ENCODE results near the gene HOXC6. TPM values are rescaled to one million over a fixed set of nuclear protein-coding genes. Genes with fewer than 3 reads are reported as not detected.

HOXC6 gene
- total and polyA plus RNA-seq, 4 experiments from 2014 or later: not detected

DNA sequence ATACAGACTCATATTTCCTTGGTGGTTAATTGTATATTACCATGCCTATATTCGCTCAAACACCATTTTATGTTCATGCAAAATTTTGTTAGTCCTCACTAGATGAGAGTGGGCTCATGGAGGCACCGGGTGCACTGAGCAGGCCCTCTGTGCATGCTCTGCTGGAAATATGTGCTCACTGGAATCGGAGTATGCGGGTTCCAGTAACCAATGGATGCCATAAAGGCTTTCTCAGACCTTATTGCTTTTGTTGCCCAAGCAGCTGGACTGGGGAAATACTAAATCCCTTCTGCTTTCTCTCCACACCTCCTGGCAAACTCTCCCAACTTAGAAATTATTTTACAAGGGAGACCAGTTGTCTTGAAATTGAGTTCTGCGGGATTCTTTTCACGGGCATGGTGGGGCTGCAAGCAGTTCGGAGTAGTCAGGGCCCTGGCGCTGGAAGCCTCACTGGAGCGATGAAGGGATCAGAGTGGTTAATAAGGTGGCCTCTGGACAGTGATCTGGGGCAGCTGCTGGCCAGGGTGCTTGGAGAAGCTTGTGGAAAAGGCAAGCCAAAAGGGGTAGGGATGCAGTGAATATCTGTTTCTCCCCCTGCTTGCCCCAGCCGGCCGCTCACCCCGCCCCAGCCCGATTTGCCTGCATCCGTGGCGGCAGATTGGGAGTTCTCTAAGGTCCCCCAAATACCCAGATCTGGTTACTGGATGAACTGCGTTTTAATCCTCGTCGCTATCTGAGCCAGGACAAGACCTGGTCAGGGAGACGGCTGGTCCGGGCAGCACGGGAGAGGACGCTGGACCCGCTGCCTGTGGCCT lies 7.4 kb upstream of the HOXC6 start:
- Histone ChIP-seq H3K4me1 (ENCODE audit: insufficient read depth, low read length) (peaks cover 10% of the 10 kb centered on the region), H3K27me3 (ENCODE audit: insufficient read depth, low read length) (peaks cover 45% of the 10 kb centered on the region), H3K36me3 (ENCODE audit: insufficient read depth, low read length) (no peaks in the 10 kb centered on the region), H3K27ac (ENCODE audit: low read depth, low read length) (no peak overlapping the region), H3K9me3 (ENCODE audit: control insufficient read depth in 1 of 2, low read length in 2 of 2) (no peaks in the 10 kb centered on the region), H3K4me3 (ENCODE audit: low read length in 2 of 2) (no peak overlapping the region)
- Mint-ChIP-seq H3K4me3 (no peak overlapping the region), H3K36me3 (peaks cover 0 to 1% of the 10 kb centered on the region in 2 donors), H3K27me3 (peaks cover 45 to 65% of the 10 kb centered on the region in 2 donors), H3K4me1 (peaks cover 6 to 15% (median 9%) of the 10 kb centered on the region in 4 donors), H3K27ac (no peak overlapping the region), H3K9me3 (no peaks in the 10 kb centered on the region)
- DNase-seq: no peak
- CTCF ChIA-PET (ENCODE audit: partially characterized antibody): no interaction called here
- intact Hi-C loops (cut with micrococcal nuclease): no loop called here
- POLR2A ChIA-PET (ENCODE audit: partially characterized antibody): no interaction called here

DNA sequence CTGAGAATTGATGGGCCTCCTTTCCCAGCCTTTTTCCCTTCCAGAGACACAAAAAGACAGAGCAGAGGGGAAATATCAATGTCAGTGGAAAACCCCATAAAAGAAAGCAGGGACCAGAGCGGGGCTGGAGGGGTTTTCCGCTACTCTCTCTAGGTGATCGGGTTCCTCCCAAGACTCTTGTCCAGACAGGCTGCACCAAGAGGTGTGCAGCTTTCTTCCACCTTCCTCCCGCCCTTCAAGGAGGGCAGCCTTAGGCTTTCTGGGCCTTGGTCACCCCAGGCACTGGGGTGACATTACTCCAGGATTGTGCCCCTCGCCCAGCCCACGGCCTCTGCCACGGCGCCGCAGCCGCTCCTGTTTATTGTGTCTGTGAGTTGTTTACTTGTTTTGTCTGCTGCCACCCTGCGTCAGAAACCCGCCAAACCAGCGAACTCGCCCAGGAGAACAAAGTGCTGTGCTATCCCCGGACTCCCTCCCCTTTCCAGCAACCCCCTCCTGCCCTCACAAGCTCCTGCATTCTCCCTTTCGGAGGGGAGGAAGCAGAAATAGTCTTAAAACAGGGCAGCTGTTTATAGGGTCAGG lies 6.7 kb upstream of the HOXC6 start:
- POLR2A ChIA-PET (ENCODE audit: partially characterized antibody): no interaction called here

DNA sequence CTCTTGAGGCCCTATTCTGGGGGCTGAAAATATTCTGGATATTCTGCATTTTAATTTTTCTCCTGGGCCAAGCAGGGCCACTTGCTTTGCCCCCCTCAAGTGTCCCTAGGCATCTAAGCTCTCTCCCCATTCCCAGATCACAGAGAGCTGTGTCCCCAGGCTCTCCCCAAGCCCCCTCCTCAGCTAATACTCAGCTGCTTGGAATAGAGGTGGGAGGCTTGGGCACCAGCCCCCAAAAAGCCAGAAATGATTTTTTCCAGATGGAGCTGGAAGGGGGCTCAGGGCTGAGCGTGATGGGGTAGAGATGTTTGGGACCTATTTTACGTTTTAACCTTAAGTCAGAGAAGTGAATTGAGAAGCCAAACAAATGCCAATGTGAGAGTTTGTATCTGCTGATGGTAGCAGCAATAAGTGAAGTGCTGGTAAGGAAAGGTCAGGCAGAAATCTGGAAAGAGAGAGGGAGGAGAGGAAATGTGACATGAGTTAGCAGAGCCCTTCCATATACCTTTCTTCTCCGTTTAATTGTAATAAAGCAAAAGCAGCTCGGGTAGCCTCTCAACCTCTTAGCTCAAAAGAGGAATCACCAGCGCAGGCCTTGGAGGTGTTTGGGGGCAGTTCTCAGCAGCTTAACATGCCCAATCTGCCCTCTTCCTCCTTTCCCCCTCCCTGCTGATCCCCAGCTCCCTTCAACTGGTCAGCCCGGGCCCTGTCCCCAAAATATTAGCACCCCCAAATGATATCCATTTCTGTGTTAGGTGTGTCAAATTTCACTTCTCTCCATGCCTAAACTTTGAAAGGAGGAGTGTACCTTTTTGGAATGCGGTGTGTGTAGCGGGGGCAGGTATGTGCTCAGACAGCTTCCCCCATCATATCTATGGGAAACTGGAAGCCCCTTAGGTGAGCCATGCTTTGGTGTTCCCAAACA lies 5.0 kb upstream of the HOXC6 start:
- no peak overlapping the region for H3K4me3 ChIP-seq (ENCODE audit: low read length in 2 of 2)
- no peak overlapping the region for H3K4me3 Mint-ChIP-seq
- no peak overlapping the region for H3K27ac ChIP-seq (ENCODE audit: low read depth, low read length)
- H3K9me3 Mint-ChIP-seq: no peaks in the 10 kb centered on the region
- peaks cover 2% of the 10 kb centered on the region for H3K4me1 ChIP-seq (ENCODE audit: insufficient read depth, low read length)
- no peak overlapping the region for H3K27ac Mint-ChIP-seq
- no peaks in the 10 kb centered on the region for H3K36me3 Mint-ChIP-seq
- DNase-seq: no peak
- peaks cover 54% of the 10 kb centered on the region for H3K27me3 ChIP-seq (ENCODE audit: insufficient read depth, low read length)
- POLR2A ChIA-PET (ENCODE audit: partially characterized antibody): no interaction called here
- no peaks in the 10 kb centered on the region for H3K9me3 ChIP-seq (ENCODE audit: control insufficient read depth in 1 of 2, low read length in 2 of 2)
- H3K27me3 Mint-ChIP-seq: peaks cover 49 to 76% of the 10 kb centered on the region in 2 donors
- H3K36me3 ChIP-seq (ENCODE audit: insufficient read depth, low read length): no peaks in the 10 kb centered on the region
- intact Hi-C loops (cut with micrococcal nuclease): no loop called here
- CTCF ChIA-PET (ENCODE audit: partially characterized antibody): interaction anchor here (1.0 to 2.8 kb wide), 4 partner anchors 9 to 193 kb away, joined by 3 to 12 read pairs (median 4); partner anchors contain the start of genes HOXC5 and HOXC8
- H3K4me1 Mint-ChIP-seq: peaks cover 2 to 19% (median 5%) of the 10 kb centered on the region in 4 donors

More for the DNA sequence above, 6.7 kb upstream of the HOXC6 start:
- H3K4me3 ChIP-seq (ENCODE audit: low read length in 2 of 2): no peak overlapping the region
- peaks cover 47% of the 10 kb centered on the region for H3K27me3 ChIP-seq (ENCODE audit: insufficient read depth, low read length)
- H3K4me3 Mint-ChIP-seq: no peak overlapping the region
- CTCF ChIA-PET (ENCODE audit: partially characterized antibody): interaction anchor here (1.3 to 2.8 kb wide), 2 partner anchors 11 to 186 kb away, joined by 3 to 12 read pairs; partner anchors contain the start of gene HOXC5
- no peak for DNase-seq
- H3K9me3 ChIP-seq (ENCODE audit: control insufficient read depth in 1 of 2, low read length in 2 of 2): no peaks in the 10 kb centered on the region
- no peaks in the 10 kb centered on the region for H3K36me3 ChIP-seq (ENCODE audit: insufficient read depth, low read length)
- peaks cover 7 to 17% (median 11%) of the 10 kb centered on the region in 4 donors for H3K4me1 Mint-ChIP-seq
- H3K9me3 Mint-ChIP-seq: no peaks in the 10 kb centered on the region
- H3K27ac Mint-ChIP-seq: no peak overlapping the region
- H3K4me1 ChIP-seq (ENCODE audit: insufficient read depth, low read length): peaks cover 10% of the 10 kb centered on the region
- H3K36me3 Mint-ChIP-seq: peaks cover 0 to 1% of the 10 kb centered on the region in 2 donors
- peaks cover 49 to 70% of the 10 kb centered on the region in 2 donors for H3K27me3 Mint-ChIP-seq
- no peak overlapping the region for H3K27ac ChIP-seq (ENCODE audit: low read depth, low read length)
- intact Hi-C loops (cut with micrococcal nuclease): no loop called here

DNA sequence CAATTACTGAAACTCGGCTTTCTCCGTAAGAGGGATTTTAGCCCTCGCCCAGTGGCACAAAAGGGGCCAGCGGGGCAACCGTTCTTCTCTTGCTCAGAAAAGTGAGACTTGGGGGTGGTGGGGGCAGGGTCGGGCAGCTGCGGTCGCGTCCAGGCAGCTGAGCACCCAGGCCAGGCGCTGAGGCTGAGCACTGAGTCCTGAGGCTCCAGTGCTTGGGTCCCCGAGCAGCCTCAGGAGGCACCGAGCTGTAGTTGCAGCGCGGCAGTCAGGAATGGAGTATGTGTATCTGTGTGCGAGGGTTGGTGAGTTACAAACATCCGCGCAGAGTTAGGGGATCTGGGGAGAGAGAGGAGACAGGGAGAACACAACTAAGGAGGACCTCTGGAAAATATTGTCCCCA lies 4.1 kb upstream of the HOXC6 start:
- Mint-ChIP-seq H3K27me3 (peaks cover 55 to 79% of the 10 kb centered on the region in 2 donors), H3K4me3 (no peak overlapping the region), H3K9me3 (no peaks in the 10 kb centered on the region), H3K27ac (no peak overlapping the region), H3K4me1 (peaks cover 5 to 26% (median 9%) of the 10 kb centered on the region in 4 donors), H3K36me3 (no peaks in the 10 kb centered on the region)
- Histone ChIP-seq H3K36me3 (ENCODE audit: insufficient read depth, low read length) (no peaks in the 10 kb centered on the region), H3K27ac (ENCODE audit: low read depth, low read length) (no peak overlapping the region), H3K27me3 (ENCODE audit: insufficient read depth, low read length) (peaks cover 57% of the 10 kb centered on the region), H3K4me3 (ENCODE audit: low read length in 2 of 2) (no peak overlapping the region), H3K9me3 (ENCODE audit: control insufficient read depth in 1 of 2, low read length in 2 of 2) (no peaks in the 10 kb centered on the region), H3K4me1 (ENCODE audit: insufficient read depth, low read length) (no peaks in the 10 kb centered on the region)
- CTCF ChIA-PET (ENCODE audit: partially characterized antibody): interaction anchor here (1.2 to 2.8 kb wide), 2 partner anchors 8 to 19 kb away, joined by 3 to 12 read pairs; partner anchors contain the start of gene HOXC5
- intact Hi-C loops (cut with micrococcal nuclease): no loop called here
- DNase-seq: no peak
- POLR2A ChIA-PET (ENCODE audit: partially characterized antibody): no interaction called here

DNA sequence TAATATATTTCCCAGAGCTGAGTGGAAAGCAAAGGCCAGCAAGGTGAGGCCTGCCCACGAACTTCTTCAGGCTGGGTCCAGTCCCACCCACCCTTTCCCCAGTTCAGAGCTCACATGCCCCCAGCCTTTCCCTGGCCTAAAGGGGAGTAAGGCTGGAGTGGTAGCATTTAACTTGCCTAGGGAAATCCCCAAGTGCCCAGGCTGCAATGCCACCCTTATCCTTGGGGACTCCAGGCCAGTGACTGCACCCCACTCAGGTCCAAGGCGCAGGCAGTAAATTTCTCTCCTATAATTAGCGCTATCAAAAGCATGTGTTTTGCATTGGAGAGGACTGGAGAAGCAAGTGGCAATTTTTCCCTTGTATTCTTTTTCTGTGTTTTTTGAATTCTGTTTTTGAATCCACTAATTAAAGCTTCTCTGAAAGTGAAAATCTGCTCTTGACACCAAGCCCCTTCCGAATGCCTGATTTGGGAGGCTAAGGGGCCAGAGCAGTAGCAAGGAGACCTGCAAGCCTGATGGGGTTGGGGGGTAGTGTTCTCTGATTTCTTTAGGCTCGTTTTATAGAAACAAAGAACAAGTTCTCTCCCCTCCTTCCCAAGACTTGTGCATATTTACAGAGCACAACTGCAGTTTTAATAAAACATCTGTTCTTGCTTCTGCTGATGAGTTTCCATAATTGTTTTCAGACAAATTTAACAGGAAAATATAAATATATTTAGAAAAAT lies 3.5 kb upstream of the HOXC6 start:
- ChIA-PET CTCF (ENCODE audit: partially characterized antibody) (interaction anchor here (1.1 to 2.8 kb wide), 2 partner anchors 8 to 178 kb away, joined by 3 to 12 read pairs; partner anchors contain the start of gene HOXC5), POLR2A (ENCODE audit: partially characterized antibody) (no interaction called here)
- no peak overlapping the region for H3K27ac Mint-ChIP-seq
- Histone ChIP-seq H3K27ac (ENCODE audit: low read depth, low read length) (no peak overlapping the region), H3K4me1 (ENCODE audit: insufficient read depth, low read length) (no peaks in the 10 kb centered on the region), H3K36me3 (ENCODE audit: insufficient read depth, low read length) (no peaks in the 10 kb centered on the region), H3K9me3 (ENCODE audit: control insufficient read depth in 1 of 2, low read length in 2 of 2) (no peaks in the 10 kb centered on the region), H3K4me3 (ENCODE audit: low read length in 2 of 2) (no peak overlapping the region), H3K27me3 (ENCODE audit: insufficient read depth, low read length) (peaks cover 60% of the 10 kb centered on the region)
- H3K9me3 Mint-ChIP-seq: peaks cover 0 to 2% (median 0%) of the 10 kb centered on the region in 8 donors
- intact Hi-C loops (cut with micrococcal nuclease): no loop called here
- H3K27me3 Mint-ChIP-seq: peaks cover 57 to 78% of the 10 kb centered on the region in 2 donors
- peaks cover 5 to 30% (median 13%) of the 10 kb centered on the region in 4 donors for H3K4me1 Mint-ChIP-seq
- DNase-seq: no peak
- no peak overlapping the region for H3K4me3 Mint-ChIP-seq
- H3K36me3 Mint-ChIP-seq: no peaks in the 10 kb centered on the region

DNA sequence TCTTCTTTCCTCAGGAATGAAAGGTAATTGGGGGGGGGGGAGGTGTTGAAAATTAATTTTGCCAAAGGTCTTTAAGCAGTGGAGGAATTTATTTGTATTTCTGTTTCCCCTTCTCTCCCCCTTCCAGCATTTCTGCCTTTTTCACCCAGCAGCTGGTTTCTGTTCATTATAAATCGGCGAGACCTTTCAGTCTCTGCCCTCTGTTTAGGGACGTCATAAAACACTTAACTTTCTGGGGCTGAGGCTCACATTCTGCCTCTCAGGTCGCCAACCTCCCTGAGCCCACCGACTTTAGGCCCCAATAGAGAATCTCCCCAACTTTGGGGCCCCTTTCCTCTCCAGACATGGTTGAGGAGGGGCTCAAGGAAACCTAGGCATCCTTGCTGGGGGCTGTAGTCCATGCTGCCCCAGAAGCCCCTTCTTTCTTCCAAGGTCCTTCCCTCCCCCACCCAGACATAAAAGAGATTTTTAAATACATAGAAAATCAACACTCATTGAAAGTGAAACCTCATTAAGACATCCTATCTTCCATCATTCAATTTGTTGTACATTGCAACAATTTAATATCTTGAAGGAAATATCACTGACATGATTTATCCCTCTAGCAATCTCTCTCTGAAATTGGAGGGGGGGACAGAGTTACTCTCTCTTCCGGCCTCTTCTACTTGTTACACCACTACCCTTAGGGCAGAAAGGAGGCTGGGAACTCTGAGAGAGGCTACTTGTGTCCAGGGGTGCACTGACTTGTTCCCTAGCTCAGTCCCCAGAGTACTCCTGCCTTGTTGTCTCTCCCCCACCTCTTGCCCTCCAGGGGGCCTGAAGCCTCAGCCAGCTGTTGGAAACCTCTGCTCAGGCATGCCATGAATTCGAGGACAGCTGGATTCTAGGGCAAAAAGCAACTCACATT lies 2.5 kb upstream of the HOXC6 start:
- peaks cover 65% of the 10 kb centered on the region for H3K27me3 ChIP-seq (ENCODE audit: insufficient read depth, low read length)
- H3K4me3 ChIP-seq (ENCODE audit: low read length in 2 of 2): no peak overlapping the region
- peaks cover 7 to 32% (median 12%) of the 10 kb centered on the region in 4 donors for H3K4me1 Mint-ChIP-seq
- ChIA-PET CTCF (ENCODE audit: partially characterized antibody) (interaction anchor here (1.1 to 1.3 kb wide), 2 partner anchors 25 to 177 kb away, joined by 3 read pairs; partner anchors contain the start of gene HOXC9), POLR2A (ENCODE audit: partially characterized antibody) (no interaction called here)
- DNase-seq: no peak
- no peaks in the 10 kb centered on the region for H3K36me3 ChIP-seq (ENCODE audit: insufficient read depth, low read length)
- intact Hi-C loops (cut with micrococcal nuclease): loop anchor here (2.0 kb wide), 1 partner anchor 19 kb away; no protein-coding TSS in a partner anchor
- H3K27me3 Mint-ChIP-seq: peaks cover 60 to 74% of the 10 kb centered on the region in 2 donors
- no peak overlapping the region for H3K27ac ChIP-seq (ENCODE audit: low read depth, low read length)
- no peaks in the 10 kb centered on the region for H3K4me1 ChIP-seq (ENCODE audit: insufficient read depth, low read length)
- peaks cover 0 to 5% (median 0%) of the 10 kb centered on the region in 8 donors for H3K9me3 Mint-ChIP-seq
- H3K4me3 Mint-ChIP-seq: no peak overlapping the region
- H3K27ac Mint-ChIP-seq: no peak overlapping the region
- no peaks in the 10 kb centered on the region for H3K36me3 Mint-ChIP-seq
- H3K9me3 ChIP-seq (ENCODE audit: control insufficient read depth in 1 of 2, low read length in 2 of 2): no peaks in the 10 kb centered on the region

Measured in CD4-positive, alpha-beta memory T cell (primary cell).